ENCODE data around the gene HPS4. TPM values are rescaled to one million over a fixed set of nuclear protein-coding genes. Genes with fewer than 3 reads are reported as not detected.

Gene HPS4
- total RNA-seq, 1 experiment from 2014 or later = 21.2 TPM

DNA sequence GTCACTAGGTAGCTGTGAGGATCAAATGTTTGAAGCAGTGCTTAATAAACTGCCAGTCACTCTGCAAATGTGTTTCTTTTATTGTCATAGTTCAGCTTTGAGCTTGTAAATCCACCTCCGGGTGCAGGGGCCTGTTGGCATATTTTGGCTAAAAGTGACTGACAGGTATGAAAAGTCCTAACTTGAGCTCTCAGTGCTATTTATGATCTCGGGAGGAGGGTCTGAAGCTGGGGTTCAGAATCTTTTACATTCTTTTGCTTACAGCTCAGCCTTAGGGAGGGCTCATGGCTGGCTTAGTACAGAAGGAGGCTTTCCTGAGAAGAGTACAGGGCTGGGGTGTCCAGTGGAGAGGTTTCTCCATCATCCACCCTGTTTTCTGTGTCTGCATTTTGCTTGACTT, 53.0 kb downstream of the HPS4 start:
- H3K27me3 ChIP-seq (ENCODE audit: insufficient read depth, low read depth) = peaks cover 69% of the 10 kb centered on the region
- ChIA-PET CTCF (no interaction called here), POLR2A (ENCODE audit: unreplicated experiment) (no interaction called here)
- no peaks in the 10 kb centered on the region; the same call in 1 of the 2 replicates for H4K20me1 ChIP-seq (ENCODE audit: insufficient read depth)
- BruUV-seq (replicated peaks) = no TSS peak
- intact Hi-C loops (cut with micrococcal nuclease; ENCODE audit: unreplicated experiment) = no loop called here
- no peaks in the 10 kb centered on the region for H3K9me3 ChIP-seq (ENCODE audit: insufficient read depth, low read depth)
- no peaks in the 10 kb centered on the region for H3K36me3 ChIP-seq (ENCODE audit: low read depth)
- no peak overlapping the region for H2AFZ ChIP-seq
- H3K27ac ChIP-seq = no peak overlapping the region
- no peaks in the 10 kb centered on the region for H3F3A ChIP-seq (ENCODE audit: insufficient read depth, low read depth)
- TF ChIP-seq, protein P1, sequence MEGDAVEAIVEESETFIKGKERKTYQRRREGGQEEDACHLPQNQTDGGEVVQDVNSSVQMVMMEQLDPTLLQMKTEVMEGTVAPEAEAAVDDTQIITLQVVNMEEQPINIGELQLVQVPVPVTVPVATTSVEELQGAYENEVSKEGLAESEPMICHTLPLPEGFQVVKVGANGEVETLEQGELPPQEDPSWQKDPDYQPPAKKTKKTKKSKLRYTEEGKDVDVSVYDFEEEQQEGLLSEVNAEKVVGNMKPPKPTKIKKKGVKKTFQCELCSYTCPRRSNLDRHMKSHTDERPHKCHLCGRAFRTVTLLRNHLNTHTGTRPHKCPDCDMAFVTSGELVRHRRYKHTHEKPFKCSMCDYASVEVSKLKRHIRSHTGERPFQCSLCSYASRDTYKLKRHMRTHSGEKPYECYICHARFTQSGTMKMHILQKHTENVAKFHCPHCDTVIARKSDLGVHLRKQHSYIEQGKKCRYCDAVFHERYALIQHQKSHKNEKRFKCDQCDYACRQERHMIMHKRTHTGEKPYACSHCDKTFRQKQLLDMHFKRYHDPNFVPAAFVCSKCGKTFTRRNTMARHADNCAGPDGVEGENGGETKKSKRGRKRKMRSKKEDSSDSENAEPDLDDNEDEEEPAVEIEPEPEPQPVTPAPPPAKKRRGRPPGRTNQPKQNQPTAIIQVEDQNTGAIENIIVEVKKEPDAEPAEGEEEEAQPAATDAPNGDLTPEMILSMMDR (conservative IDR thresholded peaks at IDR 0.05) = no peak
- TF ChIP-seq EZH2 (IDR thresholded peaks at IDR 0.05; ENCODE audit: low read depth) = no peak
- H3K4me3 ChIP-seq = no peak overlapping the region
- no peaks in the 10 kb centered on the region for H3K79me2 ChIP-seq (ENCODE audit: low read depth)
- no peaks in the 10 kb centered on the region for H3K9me2 ChIP-seq (ENCODE audit: insufficient read depth)
- H3K4me2 ChIP-seq = no peak overlapping the region
- DNase-seq = no peak
- H3K4me1 ChIP-seq (replicated peaks; ENCODE audit: insufficient read depth) = no peaks in the 10 kb centered on the region

DNA sequence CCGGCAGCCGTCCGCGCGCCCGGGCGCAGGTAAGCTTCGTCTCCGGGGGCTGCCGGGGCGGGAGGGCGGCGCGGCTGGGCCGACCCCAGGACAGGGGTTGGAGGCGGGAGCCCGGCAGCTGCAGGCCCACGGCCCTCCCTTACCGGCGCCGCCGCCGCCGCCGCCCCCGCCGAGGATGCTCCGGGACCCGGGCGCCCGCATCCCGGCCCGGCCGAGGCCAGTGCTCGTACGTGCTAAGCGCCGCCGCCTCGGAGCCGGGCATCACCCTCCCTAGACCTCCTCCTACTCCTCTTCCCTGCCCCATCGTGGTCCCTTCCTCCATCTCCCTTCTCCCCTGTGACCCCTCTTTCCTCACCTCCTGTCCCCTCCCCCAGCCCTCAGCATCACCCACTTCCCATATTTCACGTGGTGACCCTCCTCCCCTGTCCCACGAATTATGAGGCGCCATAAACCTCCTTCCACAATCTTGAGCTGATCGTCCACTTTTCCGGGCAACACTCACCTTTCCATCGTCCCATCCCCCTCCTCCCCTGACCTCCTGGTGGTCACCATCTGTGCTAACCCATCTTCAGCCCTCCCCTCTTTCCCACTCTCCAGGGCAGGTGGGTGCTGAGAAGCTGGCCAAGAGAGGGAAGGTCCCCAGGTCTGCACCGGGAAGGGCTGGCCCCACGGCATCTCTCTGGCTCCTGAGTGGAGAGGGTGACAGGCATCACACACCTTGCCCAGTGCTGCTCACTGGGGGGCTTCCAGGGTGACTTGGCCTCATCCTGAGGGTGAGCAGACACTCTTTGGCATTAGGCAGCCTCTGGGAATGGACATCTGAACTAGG, 53.9 kb downstream of the HPS4 start:
- no peaks in the 10 kb centered on the region for H3K9me2 ChIP-seq (ENCODE audit: insufficient read depth)
- no peaks in the 10 kb centered on the region for H3K79me2 ChIP-seq (ENCODE audit: low read depth)
- TF ChIP-seq, protein P1 (conservative IDR thresholded peaks at IDR 0.05) = no peak
- TF ChIP-seq EZH2 (IDR thresholded peaks at IDR 0.05; ENCODE audit: low read depth) = no peak
- no peak overlapping the region for H3K4me2 ChIP-seq
- CTCF ChIA-PET = no interaction called here
- H3K4me3 ChIP-seq = no peak overlapping the region
- H3F3A ChIP-seq (ENCODE audit: insufficient read depth, low read depth) = no peaks in the 10 kb centered on the region
- DNase-seq = no peak
- no peak overlapping the region for H2AFZ ChIP-seq
- H3K27ac ChIP-seq = no peak overlapping the region
- no TSS peak for BruUV-seq (replicated peaks)
- H4K20me1 ChIP-seq (ENCODE audit: insufficient read depth) = no peaks in the 10 kb centered on the region; the same call in 1 of the 2 replicates
- POLR2A ChIA-PET (ENCODE audit: unreplicated experiment) = no interaction called here
- H3K27me3 ChIP-seq (ENCODE audit: insufficient read depth, low read depth) = peaks cover 68% of the 10 kb centered on the region
- no peaks in the 10 kb centered on the region for H3K9me3 ChIP-seq (ENCODE audit: insufficient read depth, low read depth)
- intact Hi-C loops (cut with micrococcal nuclease; ENCODE audit: unreplicated experiment) = no loop called here
- H3K4me1 ChIP-seq (replicated peaks; ENCODE audit: insufficient read depth) = no peaks in the 10 kb centered on the region
- no peaks in the 10 kb centered on the region for H3K36me3 ChIP-seq (ENCODE audit: low read depth)

DNA sequence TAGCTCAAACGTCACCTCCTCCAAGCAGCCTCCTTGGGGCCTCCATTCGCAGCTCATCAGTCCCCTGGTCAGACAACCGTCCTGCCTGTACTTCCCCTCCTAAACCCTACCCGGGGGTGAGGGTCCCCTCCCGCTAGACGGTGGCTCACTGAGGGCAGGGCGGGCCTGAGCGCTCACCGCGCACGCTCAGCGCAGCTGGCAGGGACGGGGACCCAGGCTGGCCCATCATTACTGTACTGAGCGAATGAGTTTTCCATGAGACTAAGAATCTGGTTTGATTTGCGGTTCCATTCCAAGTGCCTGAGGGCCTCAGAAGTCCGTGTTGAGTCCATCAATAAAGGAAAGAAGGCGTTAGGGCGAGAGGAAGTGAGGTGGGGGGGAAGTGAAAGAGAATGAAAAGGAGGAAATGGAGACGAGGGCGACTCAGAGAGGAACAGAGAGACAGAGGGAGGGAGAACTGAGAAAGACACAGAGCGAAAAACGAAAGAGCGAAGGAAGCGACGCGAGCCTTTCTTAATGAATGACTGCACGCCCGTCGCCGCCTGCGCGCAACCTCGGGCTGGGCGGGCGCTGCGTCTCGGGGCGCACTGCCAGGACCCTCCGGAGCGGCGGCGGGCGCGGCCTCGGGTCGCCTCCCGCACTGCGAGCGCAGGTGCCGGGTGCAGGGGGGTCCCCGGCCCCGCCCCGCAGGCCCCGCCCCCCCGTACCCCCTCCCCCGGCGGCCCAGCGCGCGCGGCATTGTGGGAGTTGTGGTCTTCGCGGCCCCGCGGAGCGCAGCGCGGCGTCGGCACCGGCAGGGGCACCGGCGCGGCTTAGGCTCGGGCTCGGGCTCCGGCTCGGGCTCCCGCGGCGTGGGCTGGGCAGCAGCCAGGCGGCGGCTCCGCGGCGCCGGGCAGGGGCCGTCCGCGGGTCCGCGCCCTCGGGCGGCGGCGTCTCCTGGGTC, 54.8 kb downstream of the HPS4 start, which contains the start of gene ASPHD2:
Gene ASPHD2 (plus strand): TSS at position 746 of the 943 bp plus-strand sequence. CDS start 4,356 bp downstream, outside the sequence.
- Histone ChIP-seq H3K27ac (no peak within 1 kb of the TSS), H3K36me3 (ENCODE audit: low read depth) (no peaks in the 10 kb centered on the region), H3K9me2 (ENCODE audit: insufficient read depth) (no peaks in the 10 kb centered on the region), H3F3A (ENCODE audit: insufficient read depth, low read depth) (no peaks in the 10 kb centered on the region), H3K4me3 (peak within 1 kb of the TSS; percentile 62; the same call in 1 of the 2 replicates), H3K27me3 (ENCODE audit: insufficient read depth, low read depth) (peaks cover 67% of the 10 kb centered on the region), H4K20me1 (ENCODE audit: insufficient read depth) (no peaks in the 10 kb centered on the region; the same call in 1 of the 2 replicates), H3K4me1 (replicated peaks; ENCODE audit: insufficient read depth) (no peaks in the 10 kb centered on the region), H3K9me3 (ENCODE audit: insufficient read depth, low read depth) (no peaks in the 10 kb centered on the region), H2AFZ (peak within 1 kb of the TSS; percentile 79), H3K79me2 (ENCODE audit: low read depth) (no peaks in the 10 kb centered on the region), H3K4me2 (peak within 1 kb of the TSS; percentile 83)
- CTCF ChIA-PET = no interaction called here
- TF ChIP-seq EZH2 (IDR thresholded peaks at IDR 0.05; ENCODE audit: low read depth) = no peak
- TF ChIP-seq, protein P1 (conservative IDR thresholded peaks at IDR 0.05) = no peak
- POLR2A ChIA-PET (ENCODE audit: unreplicated experiment) = no interaction called here
- BruUV-seq (replicated peaks) = no TSS peak
- intact Hi-C loops (cut with micrococcal nuclease; ENCODE audit: unreplicated experiment) = no loop called here
- DNase-seq = peak in 1 of 2 experiments; percentile 34

All from PC-9 (cell line).